GM19395 (cell line): ENCODE results near the gene ANTXR1.
"Not testable (repeated sequence)": the region's sequence is repeated elsewhere in the genome, so short reads cannot be mapped to it uniquely, and the experiment has no call there.

Source experiments
- ATAC-seq: cut with Tn5 transposase; IDR thresholded peaks from one replicate; pipeline ENCODE4 v1.9.1; 2021; ENCODE audit warnings: mild to moderate bottlenecking, moderate library complexity; ENCODE audit not compliant: unreplicated experiment

The ANTXR1 gene

DNA sequence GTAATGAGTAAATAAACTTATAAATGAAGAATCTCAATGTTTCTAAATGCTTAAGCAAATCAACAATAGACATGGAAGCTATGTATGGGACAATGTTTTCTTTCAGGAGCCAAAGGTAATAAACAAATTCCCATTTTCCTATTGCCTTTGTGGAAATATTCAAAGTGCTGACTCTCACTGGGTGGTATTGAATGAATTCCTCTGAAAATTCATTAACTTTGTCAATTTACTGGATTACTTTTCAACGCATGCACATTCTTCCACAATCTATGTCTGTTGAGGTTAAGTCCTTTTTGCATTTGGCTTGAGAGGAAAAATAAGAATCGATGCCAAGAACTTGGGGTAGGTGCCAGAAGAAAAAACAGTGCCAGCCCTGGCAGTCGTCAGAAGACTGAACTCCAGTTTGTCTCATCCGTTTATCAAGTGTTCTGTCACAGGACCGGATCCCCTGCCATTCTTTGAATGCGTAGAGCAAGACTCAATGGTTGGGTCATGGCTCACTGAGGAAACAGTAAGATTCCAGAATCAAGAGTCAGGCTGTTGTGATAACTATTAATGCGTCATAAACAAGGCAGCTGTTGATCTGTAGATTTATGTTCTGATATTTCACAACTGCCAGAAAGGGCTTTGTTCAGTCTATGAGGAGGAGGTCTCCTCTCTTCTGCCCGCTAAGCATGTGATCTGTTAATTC is 240.8 kb downstream of the ANTXR1 start:
- no peak for ATAC-seq

DNA sequence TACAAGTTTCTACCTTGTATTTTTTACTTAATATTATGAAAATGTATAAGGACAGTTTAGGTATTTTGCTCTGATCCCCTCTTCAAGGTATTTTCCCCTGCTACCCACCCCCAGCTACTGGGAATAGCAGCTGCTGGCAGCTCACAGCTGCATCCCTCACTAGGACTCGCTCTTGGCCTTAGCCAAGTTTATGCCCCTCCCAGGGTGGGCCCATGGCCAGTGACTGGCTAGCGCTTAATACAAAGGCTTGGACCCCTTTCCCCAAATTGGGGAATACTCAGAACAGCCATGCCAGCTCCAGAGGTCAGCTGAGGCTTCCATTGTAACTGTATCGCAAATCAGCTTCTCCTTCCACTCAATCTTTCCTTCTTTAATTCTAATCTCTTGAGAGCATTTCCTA is 242.8 kb downstream of the ANTXR1 start:
- no peak for ATAC-seq

DNA sequence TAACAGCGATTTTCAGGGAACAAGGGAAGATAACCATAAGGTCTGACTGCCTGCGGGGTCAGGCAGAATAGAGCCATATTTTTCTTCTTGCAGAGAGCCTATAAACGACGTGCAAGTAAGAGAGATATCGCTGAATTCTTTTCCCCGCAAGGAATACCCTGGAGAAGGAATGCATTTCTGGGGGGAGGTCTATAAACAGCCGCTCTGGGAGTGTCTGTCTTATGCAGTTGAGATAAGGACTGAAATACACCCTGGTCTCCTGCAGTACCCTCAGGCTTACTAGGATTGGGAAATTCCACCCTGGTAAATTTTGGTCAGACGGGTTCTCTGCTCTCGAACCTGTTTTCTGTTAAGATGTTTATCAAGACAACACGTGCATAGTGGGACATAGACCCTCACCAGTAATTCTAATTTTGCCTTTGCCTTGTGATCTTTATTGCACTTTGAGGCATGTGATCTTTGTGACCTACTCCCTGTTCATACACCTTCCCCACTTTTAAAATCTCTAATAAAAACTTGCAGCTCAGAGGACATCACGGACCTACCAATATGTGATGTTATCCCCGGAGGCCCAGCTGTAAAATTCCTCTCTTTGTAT is 247.1 kb downstream of the ANTXR1 start:
- ATAC-seq: not testable (repeated sequence)

DNA sequence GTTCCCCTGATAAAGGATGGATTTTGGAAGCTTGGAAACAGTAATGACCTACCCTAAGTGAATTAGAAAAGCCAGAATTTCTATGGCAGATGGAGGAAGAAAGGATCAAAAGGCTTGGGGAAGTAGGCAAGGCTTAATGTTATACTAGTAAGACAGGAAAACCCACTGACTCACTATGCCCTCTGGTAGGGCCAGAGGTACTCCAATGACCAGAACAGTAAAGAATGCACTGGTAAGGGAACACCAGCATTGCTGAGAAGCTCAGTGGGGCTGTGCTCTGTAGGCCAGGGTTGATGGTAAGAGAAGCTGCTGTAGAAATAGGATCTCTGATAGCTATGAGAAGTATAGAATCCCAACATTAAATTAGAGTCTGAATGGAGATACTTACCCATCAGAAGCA is 247.7 kb downstream of the ANTXR1 start:
- ATAC-seq: no peak

DNA sequence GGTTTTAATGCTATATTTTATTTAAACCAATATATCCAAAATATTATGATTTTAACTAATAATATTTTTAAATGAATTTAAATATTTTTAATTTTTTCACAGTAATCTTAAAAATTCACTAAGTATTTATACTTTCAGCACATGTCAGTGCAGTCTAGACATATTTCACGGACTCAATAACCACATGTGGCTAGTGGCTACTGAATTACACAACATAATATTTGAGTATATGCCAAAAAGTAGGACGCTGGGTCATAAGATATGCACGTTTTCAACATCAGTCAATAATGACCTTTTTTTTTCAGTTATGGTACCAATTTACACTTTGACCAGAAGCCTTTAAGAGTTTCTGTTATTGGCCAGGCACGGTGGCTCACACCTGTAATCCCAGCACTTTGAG is 256.4 kb downstream of the ANTXR1 start:
- ATAC-seq: no peak

DNA sequence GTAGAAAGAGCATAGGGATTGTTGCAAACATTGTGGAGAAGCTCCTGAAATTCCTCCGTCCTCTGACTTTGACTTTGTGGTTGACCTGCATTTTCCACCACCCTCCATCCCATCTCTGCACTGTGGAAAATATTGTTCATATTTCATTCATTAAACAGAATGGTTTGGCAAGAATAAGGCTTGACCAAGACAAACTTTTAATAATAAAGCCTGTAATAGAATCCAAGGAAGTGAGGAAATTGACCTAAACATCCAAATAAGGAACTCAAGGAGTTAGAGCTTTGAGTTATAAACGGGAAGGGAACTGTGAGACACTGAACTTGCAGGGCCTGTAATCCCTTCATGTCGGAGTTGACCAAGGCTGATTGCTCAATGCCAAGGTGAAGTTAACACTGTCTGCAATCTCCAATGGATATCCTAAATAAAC is 258.9 kb downstream of the ANTXR1 start:
- ATAC-seq: no peak

DNA sequence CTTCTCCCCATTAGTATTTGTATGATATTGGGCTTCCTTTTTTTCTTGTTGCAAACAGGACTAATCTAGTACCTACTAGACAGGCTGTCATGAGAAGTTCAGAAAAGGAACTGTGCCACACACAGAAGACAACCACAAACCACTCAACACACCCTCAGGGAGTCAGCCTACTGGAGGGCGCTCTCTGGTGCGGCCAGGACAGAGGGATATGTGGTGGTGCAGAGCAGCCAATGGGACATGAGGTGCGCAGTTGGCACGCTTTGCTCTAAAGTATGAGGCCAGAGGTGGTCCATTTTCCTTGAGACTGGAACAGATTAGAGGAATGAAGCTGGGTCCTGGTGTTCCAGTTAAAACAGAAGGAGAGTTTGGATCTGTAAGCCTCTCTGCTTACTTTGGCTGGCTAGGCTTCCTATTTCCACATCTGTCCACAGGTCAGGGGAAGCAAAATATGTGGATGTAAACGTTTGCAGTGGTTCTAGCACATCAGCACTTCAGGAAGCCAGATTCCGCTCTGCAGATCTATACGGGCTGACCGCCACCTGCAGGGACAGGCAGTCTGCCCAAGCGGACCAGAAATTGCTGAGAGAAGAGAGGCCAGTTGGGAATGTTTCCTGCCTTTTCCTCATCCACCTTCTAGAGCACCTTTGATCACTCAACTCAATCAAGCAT is 260.0 kb downstream of the ANTXR1 start:
- ATAC-seq: no peak

DNA sequence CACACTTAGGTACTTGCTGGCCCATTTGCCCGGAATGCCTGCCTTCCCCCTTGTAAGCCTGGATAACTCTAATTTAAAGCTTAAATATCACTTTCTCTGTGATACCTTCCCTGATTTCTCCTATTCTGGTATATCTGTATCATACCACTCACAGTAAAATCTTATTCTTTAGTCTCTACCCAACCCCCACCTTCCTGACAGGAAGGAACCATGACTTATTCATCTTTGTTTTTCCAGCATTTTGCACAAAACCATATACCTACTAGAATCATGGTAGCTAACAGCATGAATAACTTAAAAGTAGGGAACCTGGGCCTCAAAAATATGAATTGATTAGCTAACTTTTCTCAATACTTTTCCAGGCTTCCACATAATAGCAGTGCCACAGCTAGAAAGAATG is 262.5 kb downstream of the ANTXR1 start:
- no peak for ATAC-seq

DNA sequence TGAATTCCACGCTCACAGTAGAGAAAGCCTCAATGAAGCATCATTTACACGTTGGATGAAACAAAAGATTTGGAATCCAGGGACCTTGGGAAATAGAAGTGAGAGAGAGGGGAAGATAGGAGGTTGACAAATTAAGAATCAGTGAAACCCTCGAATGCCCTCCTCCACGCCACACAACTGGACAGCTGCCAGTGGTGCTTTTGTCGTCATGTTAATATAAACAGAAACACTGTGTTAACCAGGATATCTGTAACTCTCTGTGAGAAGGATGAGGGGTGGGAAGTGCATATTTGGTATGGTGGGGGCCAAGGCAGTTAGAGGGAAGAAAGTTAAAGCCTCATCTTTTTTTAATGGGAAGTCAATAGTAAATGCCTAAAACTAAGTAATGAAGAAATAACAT is 265.4 kb downstream of the ANTXR1 start:
- ATAC-seq: no peak

DNA sequence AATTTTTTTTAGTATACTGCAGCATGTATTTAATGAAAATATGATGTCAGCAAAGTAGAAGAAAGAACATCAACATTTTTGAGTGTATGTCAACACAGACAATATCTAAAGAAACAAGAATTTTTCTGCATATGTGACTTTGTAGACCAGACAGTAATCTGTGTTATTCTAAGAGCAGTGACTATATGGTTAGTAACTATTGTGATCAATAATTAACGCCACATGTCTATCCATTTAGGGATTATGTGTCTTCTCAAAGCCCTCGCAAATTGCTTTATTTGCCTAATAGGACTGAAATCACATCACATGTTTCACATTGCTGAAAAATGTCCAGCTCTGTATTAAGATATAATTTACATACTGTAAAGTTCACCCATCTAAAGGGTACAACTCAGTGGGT is 266.2 kb downstream of the ANTXR1 start:
- no peak for ATAC-seq

DNA sequence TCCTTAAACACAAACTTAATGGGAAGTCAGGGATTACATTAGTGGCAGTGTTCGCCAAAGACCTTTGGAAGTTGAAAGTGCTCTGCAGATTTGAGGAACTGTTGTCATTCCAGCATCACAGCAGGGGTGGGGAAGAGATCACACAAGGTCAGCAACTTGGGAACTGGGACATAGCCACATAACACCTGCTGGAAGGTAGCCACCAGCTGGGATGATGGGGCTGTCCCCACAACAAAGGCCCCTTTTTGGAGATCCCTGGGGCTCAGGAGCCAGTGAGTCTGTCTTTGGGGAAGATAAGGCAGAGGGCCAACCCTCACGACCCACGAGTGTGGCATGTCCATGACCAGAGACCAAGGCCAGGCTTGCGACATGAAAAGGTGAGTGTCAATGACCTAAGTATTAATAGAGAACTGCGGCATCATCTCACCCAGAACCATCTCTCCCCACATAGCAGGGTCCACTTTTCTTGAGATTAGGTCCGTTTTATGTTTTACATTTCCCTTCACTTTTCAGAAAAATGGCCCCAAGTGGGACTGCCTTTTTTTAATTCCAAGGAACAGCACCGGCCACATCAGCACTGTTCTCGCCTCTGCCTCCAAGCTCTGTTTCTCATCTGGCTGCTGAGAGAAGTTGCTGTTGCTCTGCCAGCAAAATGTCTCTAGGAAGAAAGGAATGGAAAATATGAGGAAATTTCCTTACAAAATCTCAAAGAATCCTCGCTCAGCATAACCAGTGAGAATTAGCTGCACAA is 267.1 kb downstream of the ANTXR1 start:
- no peak for ATAC-seq

DNA sequence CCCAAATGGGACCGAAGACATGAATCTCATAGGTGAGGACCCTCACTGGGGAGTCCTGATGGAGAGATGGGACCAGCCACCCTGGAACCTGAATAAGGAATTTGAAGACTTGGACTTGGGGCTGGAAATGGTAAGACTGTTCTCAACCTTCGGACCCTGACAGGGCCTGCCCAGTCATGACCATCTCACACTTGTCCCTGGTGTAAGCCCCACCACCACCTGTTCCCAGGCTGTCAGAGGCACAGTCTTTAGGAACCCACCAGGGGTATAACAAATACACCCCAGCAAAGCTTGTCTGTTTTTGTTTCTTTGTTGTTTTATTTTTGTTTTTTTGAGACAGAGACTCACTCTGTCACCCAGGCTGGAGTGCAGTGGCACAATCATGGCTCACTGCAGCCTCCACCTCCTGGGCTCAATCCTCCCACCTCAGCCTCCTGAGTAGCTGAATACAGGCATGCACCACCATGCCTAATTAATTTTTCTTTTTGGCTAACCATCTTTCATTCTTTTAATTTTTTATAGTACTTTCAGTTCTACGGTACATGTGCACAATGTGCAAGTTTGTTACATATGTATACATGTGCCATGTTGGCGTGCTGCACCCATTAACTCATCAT is 267.9 kb downstream of the ANTXR1 start:
- ATAC-seq: no peak

DNA sequence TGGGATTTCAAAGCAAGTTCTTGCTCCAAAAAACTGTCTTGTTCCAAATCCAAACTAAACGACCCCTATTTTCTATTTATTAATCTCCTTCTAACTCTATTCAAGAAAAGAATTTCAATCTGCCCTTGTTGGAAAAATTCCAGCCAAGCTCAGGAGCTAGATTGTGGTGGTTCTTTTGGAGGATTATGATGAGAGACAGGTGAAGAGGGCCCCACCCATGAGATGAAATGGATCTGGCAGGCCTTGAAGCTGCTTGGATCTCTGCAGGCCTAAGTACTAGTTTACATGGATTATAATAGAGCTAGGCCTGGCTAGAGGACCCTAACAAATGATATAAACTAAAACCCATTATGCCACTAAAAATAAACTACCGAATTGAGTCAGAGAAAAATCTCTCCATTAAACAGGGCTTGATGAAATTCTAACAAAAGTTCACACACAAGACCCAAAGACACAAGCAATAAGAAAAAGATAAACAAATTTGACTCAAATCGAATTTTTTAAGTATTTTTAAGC is 272.5 kb downstream of the ANTXR1 start:
- no peak for ATAC-seq

DNA sequence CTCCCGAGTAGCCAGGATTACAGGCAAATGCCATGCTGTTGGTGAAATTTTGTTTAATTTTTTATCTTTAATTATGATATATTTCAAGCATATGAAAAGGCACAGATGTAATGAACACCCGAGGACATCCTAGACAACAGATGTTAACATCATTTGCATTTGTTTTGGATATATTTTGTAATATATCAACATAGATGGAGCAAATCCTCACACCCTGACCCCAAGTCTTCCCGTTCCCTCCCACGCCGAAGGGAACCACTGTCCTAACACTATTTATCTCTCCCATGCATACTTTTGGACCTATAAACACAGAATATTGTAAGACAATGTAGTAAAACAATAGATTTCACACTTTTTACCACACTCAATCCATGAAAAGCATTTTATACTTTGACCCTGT is 274.6 kb downstream of the ANTXR1 start:
- ATAC-seq: no peak

DNA sequence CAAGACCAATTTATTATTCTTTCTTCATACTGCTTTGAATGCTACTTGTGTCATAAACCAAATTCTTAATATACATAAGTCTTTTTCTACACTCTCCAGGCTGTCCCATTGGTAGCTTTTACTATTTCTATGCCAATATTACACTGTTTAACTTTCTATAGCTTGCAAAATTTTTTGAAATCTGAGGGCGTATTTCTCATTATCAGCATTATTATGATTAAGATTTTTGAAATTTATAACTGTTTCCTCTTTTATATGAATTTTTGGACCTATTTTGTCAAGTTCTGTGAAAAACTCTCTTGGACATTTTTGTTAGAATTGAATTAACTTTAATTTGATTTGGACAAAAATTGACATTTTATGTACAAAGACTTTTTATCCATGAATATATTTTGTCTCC is 275.4 kb downstream of the ANTXR1 start:
- ATAC-seq: no peak

DNA sequence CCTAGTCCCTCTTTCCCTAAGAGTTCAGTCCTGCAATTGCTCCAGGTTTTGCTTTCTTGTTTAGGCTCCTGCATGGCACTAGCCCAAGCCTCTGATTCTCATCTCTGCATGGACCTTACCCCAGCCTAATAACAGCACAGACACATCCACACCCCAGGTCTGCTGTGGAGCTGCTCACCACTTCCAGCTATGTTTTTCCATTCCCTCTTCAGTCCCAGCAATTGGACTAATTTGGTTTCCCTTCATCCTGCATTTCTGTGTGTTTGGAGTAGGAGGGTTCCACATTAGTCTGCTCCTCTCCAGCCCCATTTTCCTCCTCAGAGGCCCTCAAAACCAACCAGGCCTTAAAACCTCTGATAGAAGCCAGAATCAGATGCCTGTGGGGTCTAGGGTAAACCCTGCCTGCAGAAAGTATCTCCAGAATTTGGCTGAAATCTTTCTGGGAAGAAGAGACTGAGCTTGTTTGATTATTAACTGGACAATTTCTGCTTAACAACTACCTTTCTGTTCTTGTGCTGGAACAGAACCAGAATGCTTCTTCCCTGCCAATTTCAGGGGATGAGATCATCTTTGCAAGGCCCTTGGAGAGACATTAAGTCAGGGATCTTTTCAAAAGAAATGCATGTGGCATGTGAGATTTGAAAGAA is 278.1 kb downstream of the ANTXR1 start:
- ATAC-seq: no peak

DNA sequence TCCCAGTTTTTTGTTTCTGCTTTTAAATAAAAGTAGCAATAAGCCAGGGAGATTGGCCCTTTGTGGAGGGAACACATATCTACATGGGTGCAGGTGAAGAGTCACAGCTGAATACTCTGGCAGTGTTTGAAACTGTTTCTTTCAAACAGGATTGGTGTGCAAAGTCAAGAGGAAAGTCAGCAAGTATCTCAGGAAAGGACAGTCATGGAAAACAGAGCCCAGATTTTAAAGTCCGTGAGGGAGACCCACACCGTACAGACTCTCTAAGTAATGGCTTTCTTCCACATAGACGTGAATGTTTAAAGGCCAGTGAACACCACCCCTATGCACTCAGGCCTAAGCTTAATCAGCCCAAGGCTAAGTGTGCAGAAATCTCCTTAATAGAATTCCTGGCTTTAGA is 278.7 kb downstream of the ANTXR1 start:
- ATAC-seq: no peak

DNA sequence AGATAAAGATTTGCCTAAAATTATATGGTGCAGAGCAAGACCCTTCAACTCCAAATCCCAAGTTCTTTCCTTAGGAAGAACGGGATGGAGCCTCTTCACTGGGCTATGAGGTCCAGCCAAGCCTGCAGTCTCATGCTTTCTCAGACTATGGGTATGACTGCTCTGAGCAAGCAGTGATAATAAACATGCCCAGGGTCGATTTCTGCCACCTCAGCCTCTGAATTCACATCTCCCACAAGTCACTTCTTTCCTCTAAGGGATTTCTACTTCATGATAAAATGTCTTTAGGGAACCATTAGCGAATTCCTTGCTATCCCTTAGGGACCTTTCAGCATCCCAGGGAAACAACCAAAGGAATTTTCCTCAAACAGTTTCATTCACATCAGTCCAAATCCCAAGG is 279.3 kb downstream of the ANTXR1 start:
- no peak for ATAC-seq

DNA sequence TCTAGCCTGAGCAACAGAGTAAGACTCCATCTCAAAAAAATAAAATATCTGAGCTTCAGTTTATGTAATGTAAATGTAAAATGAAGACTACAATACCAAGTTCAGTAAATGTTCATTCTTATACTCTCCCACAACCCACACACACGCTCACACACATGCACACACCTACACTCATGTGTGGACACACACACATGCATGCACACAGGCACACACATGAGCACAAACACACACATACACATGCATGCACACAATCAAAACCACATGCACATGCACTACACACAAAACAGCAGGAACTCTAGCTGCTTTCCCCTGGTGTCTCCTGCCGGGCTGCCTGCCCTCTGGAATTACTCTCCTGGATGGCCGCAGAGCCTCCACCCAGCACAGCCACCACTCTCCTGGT is 283.4 kb downstream of the ANTXR1 start:
- no peak for ATAC-seq

DNA sequence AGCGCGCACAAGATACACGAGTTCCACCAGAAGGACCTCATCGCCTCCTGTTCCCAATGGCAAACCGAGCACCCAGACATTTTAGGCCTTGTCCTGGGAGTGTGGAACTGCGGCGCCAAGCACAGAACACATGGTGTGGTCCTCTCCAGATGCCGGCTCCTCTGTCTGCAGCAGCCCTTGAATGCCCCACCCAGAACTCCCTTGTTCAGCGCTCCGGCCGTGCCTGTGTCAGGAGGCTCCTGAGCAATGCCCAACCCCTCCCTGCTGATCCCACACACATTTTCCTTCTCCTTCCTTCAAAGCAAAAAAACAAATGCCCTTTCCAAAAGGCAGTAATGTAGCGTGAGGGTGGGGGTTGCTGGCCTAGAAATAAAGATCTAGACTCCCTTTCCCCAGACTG is 284.2 kb downstream of the ANTXR1 start:
- ATAC-seq: no peak

DNA sequence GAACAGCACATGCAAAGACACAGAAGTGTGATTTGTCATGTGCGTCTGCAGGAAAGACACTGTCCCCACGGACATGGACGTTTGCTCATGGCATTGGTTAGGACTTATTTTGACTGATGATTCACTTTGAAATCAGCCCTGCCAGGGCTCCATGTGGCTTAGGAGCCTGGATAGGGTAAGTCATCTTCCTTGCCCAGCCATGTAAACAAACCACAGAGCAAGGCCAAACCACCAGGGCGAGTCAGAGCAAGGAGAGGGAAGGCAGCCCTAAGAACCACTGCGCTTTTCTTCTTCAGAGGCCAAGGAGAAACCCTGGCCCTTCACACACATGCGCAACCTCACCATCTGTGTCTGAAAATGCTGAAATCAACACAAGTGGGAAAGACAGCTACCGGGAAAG is 285.3 kb downstream of the ANTXR1 start:
- no peak for ATAC-seq
